Small intestine (tissue), 7 donors: Measurements from ENCODE around the gene APBB1IP. TPM values are rescaled to one million over a fixed set of nuclear protein-coding genes. Genes with fewer than 3 reads are reported as not detected.
"Not testable (repeated sequence)": the region's sequence is repeated elsewhere in the genome, so short reads cannot be mapped to it uniquely, and the experiment has no call there.

ENCODE experiments used
- DNase-seq, 2 donors: peaks; one replicate each; pipeline versions ENCODE4 v3.0.0 to v3.0.0-alpha.2; 2013
- FAIRE-seq: peaks from 2 replicates; lab custom pipeline; 2012; peaks lifted over from hg19 to GRCh38; lab: Jason Lieb, UNC
- H3K27ac ChIP-seq, 3 donors: one replicate each; pipeline ENCODE4 v1.5.1; 2013; ENCODE audit warnings: low read length in 2 of 3, mild to moderate bottlenecking in 2 of 3, control low read depth in 1 of 3, inconsistent platforms in 1 of 3, low read depth in 1 of 3, moderate library complexity in 1 of 3
- H3K27me3 ChIP-seq, 3 donors: one replicate each; pipeline ENCODE4 v1.6.1; 2013; ENCODE audit warnings: low read length in 3 of 3, inconsistent platforms in 1 of 3; ENCODE audit not compliant: control insufficient read depth in 3 of 3, insufficient read depth in 3 of 3
- H3K36me3 ChIP-seq, 3 donors: one replicate each; pipeline ENCODE4 v1.6.1; 2013; ENCODE audit warnings: low read length in 3 of 3, inconsistent platforms in 1 of 3, low read depth in 1 of 3, mild to moderate bottlenecking in 1 of 3, moderate library complexity in 1 of 3; ENCODE audit not compliant: control insufficient read depth in 3 of 3, insufficient read depth in 2 of 3
- H3K4me1 ChIP-seq, 3 donors: one replicate each; pipeline ENCODE4 v1.6.1; 2013; ENCODE audit warnings: low read length in 2 of 3, inconsistent platforms in 1 of 3, low read depth in 1 of 3, mild to moderate bottlenecking in 1 of 3, moderate library complexity in 1 of 3; ENCODE audit not compliant: control insufficient read depth in 3 of 3, insufficient read depth in 2 of 3
- H3K4me3 ChIP-seq, 3 donors: one replicate each; pipeline ENCODE4 v1.5.1; 2013; ENCODE audit warnings: low read length in 3 of 3, control low read depth in 1 of 3, inconsistent platforms in 1 of 3, low read depth in 1 of 3, mild to moderate bottlenecking in 1 of 3, moderate library complexity in 1 of 3
- H3K9me3 ChIP-seq, 2 donors: one replicate each; pipeline ENCODE4 v1.6.1; 2013; ENCODE audit warnings: low read depth in 1 of 2, low read length in 1 of 2; ENCODE audit not compliant: control insufficient read depth in 2 of 2, insufficient read depth in 1 of 2
- WGBS, 3 donors: extraction: QIAGEN DNeasy Blood & Tissue Kit; methylation state at CpG; one replicate each; pipeline ENCODE4 v1.1.7; 2013; 5-methylcytosine and 5-hydroxymethylcytosine counted together
- polyA plus RNA-seq, 4 donors: library from polyadenylated mRNA; stranded (reverse) in 3 of 4; unstranded in 1 of 4; fragments of 200-250 nt in 3 of 4; fragments of 120-200 nt in 1 of 4; gene quantifications; one replicate each; pipeline versions ENCODE4 v1.2.1 to v1.2.3, GENCODE V29; 2013
- donor health status: healthy with polysubstance abuse.
- donor health status: control.
- donor health status: control.
- donor health status: Bipolar disorder and iron deficiency.
- donor health status: healthy.

APBB1IP gene
- polyA plus RNA-seq, 4 donors, result 1.1 to 4.6 (median 2.9) TPM

GRCh38 chr10:26494018-26494417 is 55.9 kb downstream of the APBB1IP start:
- DNase-seq (no peak), FAIRE-seq (no peak)
- Histone ChIP-seq H3K27ac (no peak overlapping the region), H3K27me3 (no peaks in the 10 kb centered on the region), H3K4me3 (no peak overlapping the region), H3K9me3 (no peaks in the 10 kb centered on the region), H3K4me1 (no peaks in the 10 kb centered on the region), H3K36me3 (no peaks in the 10 kb centered on the region)
- 78 to 87% (median 86%) methylated on average over 2 of the region's 2 CpGs for WGBS, 3 donors

GRCh38 chr10:26499426-26499825 is 61.3 kb downstream of the APBB1IP start:
- Histone ChIP-seq H3K27me3 (no peaks in the 10 kb centered on the region), H3K4me1 (no peaks in the 10 kb centered on the region)

GRCh38 chr10:26502986-26503385 is 64.8 kb downstream of the APBB1IP start:
- DNase-seq, result no peak
- no peaks in the 10 kb centered on the region for H3K27me3 ChIP-seq
- H3K27ac ChIP-seq, result no peak overlapping the region
- no peaks in the 10 kb centered on the region for H3K36me3 ChIP-seq
- WGBS, 3 donors, result 78 to 89% (median 85%) methylated on average over 6 of the region's 6 CpGs
- H3K4me1 ChIP-seq, result no peaks in the 10 kb centered on the region
- H3K9me3 ChIP-seq, result no peaks in the 10 kb centered on the region
- FAIRE-seq, result no peak
- no peak overlapping the region for H3K4me3 ChIP-seq

More at GRCh38 chr10:26499426-26499825, 61.3 kb downstream of the APBB1IP start:
- no peaks in the 10 kb centered on the region for H3K9me3 ChIP-seq
- H3K27ac ChIP-seq, result no peak overlapping the region
- FAIRE-seq (no peak), DNase-seq (no peak)
- H3K36me3 ChIP-seq, result no peaks in the 10 kb centered on the region
- no peak overlapping the region for H3K4me3 ChIP-seq

- no peaks in the 10 kb centered on the region for H3K27me3 ChIP-seq
- DNase-seq (no peak), FAIRE-seq (no peak)
These were observed 65.8 kb downstream of the APBB1IP start for GRCh38 chr10:26503911-26504310.

GRCh38 chr10:26504429-26504828 is 66.3 kb downstream of the APBB1IP start:
- not testable (repeated sequence) for H3K27ac ChIP-seq, H3K9me3 ChIP-seq, DNase-seq, FAIRE-seq, H3K36me3 ChIP-seq, H3K27me3 ChIP-seq, H3K4me1 ChIP-seq, H3K4me3 ChIP-seq
- WGBS, 3 donors, result 86 to 94% (median 91%) methylated on average over 9 to 10 of the region's 10 CpGs

More at GRCh38 chr10:26503911-26504310, 65.8 kb downstream of the APBB1IP start:
- WGBS, 3 donors, result 52 to 62% (median 59%) methylated on average over 3 of the region's 3 CpGs
- no peak overlapping the region for H3K4me3 ChIP-seq
- H3K36me3 ChIP-seq, result no peaks in the 10 kb centered on the region
- no peaks in the 10 kb centered on the region for H3K9me3 ChIP-seq
- H3K27ac ChIP-seq, result no peak overlapping the region
- no peaks in the 10 kb centered on the region for H3K4me1 ChIP-seq

GRCh38 chr10:26505491-26505890 is 67.3 kb downstream of the APBB1IP start:
- H3K27ac ChIP-seq, result no peak overlapping the region
- FAIRE-seq (no peak), DNase-seq (no peak)
- H3K27me3 ChIP-seq, result no peaks in the 10 kb centered on the region
- no peak overlapping the region for H3K4me3 ChIP-seq
- no peaks in the 10 kb centered on the region for H3K9me3 ChIP-seq
- 92 to 98% (median 93%) methylated on average over 5 of the region's 5 CpGs for WGBS, 3 donors
- no peaks in the 10 kb centered on the region for H3K36me3 ChIP-seq
- no peaks in the 10 kb centered on the region for H3K4me1 ChIP-seq

GRCh38 chr10:26506736-26507135 is 68.6 kb downstream of the APBB1IP start:
- FAIRE-seq, result no peak
- no peaks in the 10 kb centered on the region for H3K27me3 ChIP-seq
- no peaks in the 10 kb centered on the region for H3K4me1 ChIP-seq
- no peaks in the 10 kb centered on the region for H3K9me3 ChIP-seq
- H3K36me3 ChIP-seq, result no peaks in the 10 kb centered on the region
- WGBS, 3 donors, result 73 to 78% (median 74%) methylated on average over 3 of the region's 3 CpGs
- H3K27ac ChIP-seq, result no peak overlapping the region
- DNase-seq, result no peak
- no peak overlapping the region for H3K4me3 ChIP-seq

- Histone ChIP-seq H3K4me1 (no peaks in the 10 kb centered on the region), H3K27me3 (no peaks in the 10 kb centered on the region), H3K9me3 (peaks cover 0 to under 1% of the 10 kb centered on the region in 2 donors), H3K36me3 (no peaks in the 10 kb centered on the region), H3K27ac (no peak overlapping the region), H3K4me3 (no peak overlapping the region)
- FAIRE-seq, result no peak
- no peak for DNase-seq
These were observed 69.3 kb downstream of the APBB1IP start for GRCh38 chr10:26507441-26507840.

GRCh38 chr10:26508016-26508415 is 69.9 kb downstream of the APBB1IP start:
- peaks cover 0 to 5% of the 10 kb centered on the region in 2 donors for H3K9me3 ChIP-seq
- FAIRE-seq, result peak; percentile 26
- WGBS, 3 donors, result 76 to 94% (median 89%) methylated on average over 4 of the region's 4 CpGs
- no peak for DNase-seq
- H3K27ac ChIP-seq, result no peak overlapping the region
- H3K36me3 ChIP-seq, result no peaks in the 10 kb centered on the region
- H3K4me1 ChIP-seq, result no peaks in the 10 kb centered on the region
- H3K4me3 ChIP-seq, result no peak overlapping the region
- no peaks in the 10 kb centered on the region for H3K27me3 ChIP-seq
